IMR-90 (cell line): ENCODE results near the gene GALNT4. TPM values are rescaled to one million over a fixed set of nuclear protein-coding genes. Genes with fewer than 3 reads are reported as not detected.

Experiments
- ATAC-seq: fragments of 200-7000 bp; cut with Tn5 transposase; 2 replicates; pipeline ENCODE4 v1.9.1; 2020; ENCODE audit warnings: low read depth, mild to moderate bottlenecking, moderate library complexity
- BruUV-seq: library from RNA; stranded (reverse); fragments of 400-500 nt; replicated peaks from 2 replicates; lab custom pipeline; 2021; lab: Mats Ljungman, UMichigan
- CTCF ChIA-PET: fragments of 300-600 bp; formaldehyde crosslinking; extraction: SDS; loops from one replicate; lab custom pipeline; 2021; ENCODE audit warnings: antibody characterized with exemption; lab: Yijun Ruan, JAX
- POLR2A ChIA-PET: fragments of 300-600 bp; sonication (Branson Sonifier 250); formaldehyde crosslinking; loops from one replicate; lab custom pipeline; 2022; ENCODE audit warnings: antibody characterized with exemption; ENCODE audit not compliant: unreplicated experiment; lab: Charles Lee
- DNase-seq: peaks from one replicate; pipeline ENCODE4 v3.0.0; 2013
- H2AFZ ChIP-seq: replicated peaks from 2 replicates; pipeline ENCODE3; 2013; ENCODE audit warnings: low read length, mild to moderate bottlenecking; ENCODE audit not compliant: poor library complexity
- H2AK5ac ChIP-seq: 2 replicates; pipeline ENCODE4 v1.6.1; 2013; ENCODE audit warnings: low read depth, low read length, inconsistent platforms
- H2AK9ac ChIP-seq: replicated peaks from 2 replicates; pipeline ENCODE3; 2013; ENCODE audit warnings: mild to moderate bottlenecking, low read depth, low read length, moderate library complexity; ENCODE audit not compliant: poor library complexity
- H2BK120ac ChIP-seq: 2 replicates; pipeline ENCODE4 v1.6.1; 2013; ENCODE audit warnings: low read depth, low read length, inconsistent platforms
- H2BK15ac ChIP-seq: 3 replicates; pipeline ENCODE4 v1.6.1; 2013; ENCODE audit warnings: low read depth, low read length, inconsistent platforms
- H2BK20ac ChIP-seq: 2 replicates; pipeline ENCODE4 v1.6.1; 2013; ENCODE audit warnings: low read depth, mild to moderate bottlenecking, inconsistent platforms, low read length, moderate library complexity
- H2BK5ac ChIP-seq: 2 replicates; pipeline ENCODE4 v1.6.1; 2013; ENCODE audit warnings: mild to moderate bottlenecking, low read depth, low read length, inconsistent platforms; ENCODE audit not compliant: poor library complexity, severe bottlenecking
- H3K14ac ChIP-seq: replicated peaks from 2 replicates; pipeline ENCODE4 v1.6.1; 2013; ENCODE audit warnings: low read depth, low read length, inconsistent platforms
- H3K18ac ChIP-seq: 2 replicates; pipeline ENCODE4 v1.6.1; 2013; ENCODE audit warnings: low read depth, low read length, control low read depth
- H3K23ac ChIP-seq: 2 replicates; pipeline ENCODE4 v1.6.1; 2013; ENCODE audit warnings: low read depth, low read length, inconsistent platforms
- H3K27ac ChIP-seq: 2 replicates; pipeline ENCODE4 v1.5.1; 2013; ENCODE audit warnings: mild to moderate bottlenecking, control low read depth, low read length; ENCODE audit not compliant: insufficient read depth
- H3K27me3 ChIP-seq: 2 replicates; pipeline ENCODE4 v1.6.1; 2013; ENCODE audit warnings: low read length; ENCODE audit not compliant: control insufficient read depth, insufficient read depth
- H3K36me3 ChIP-seq: 2 replicates; pipeline ENCODE4 v1.6.1; 2013; ENCODE audit warnings: low read length, mixed read lengths; ENCODE audit not compliant: control insufficient read depth, insufficient read depth
- H3K4ac ChIP-seq: 2 replicates; pipeline ENCODE4 v1.6.1; 2013; ENCODE audit warnings: low read depth, low read length, inconsistent platforms
- H3K4me1 ChIP-seq: 2 replicates; pipeline ENCODE4 v1.6.1; 2013; ENCODE audit warnings: low read length, mixed read lengths; ENCODE audit not compliant: control insufficient read depth, insufficient read depth
- H3K4me2 ChIP-seq: 2 replicates; pipeline ENCODE4 v1.6.1; 2013; ENCODE audit warnings: low read depth, mild to moderate bottlenecking, control low read depth, low read length, moderate library complexity
- H3K4me3 ChIP-seq: 2 replicates; pipeline ENCODE4 v1.5.1; 2013; ENCODE audit warnings: low read depth, mild to moderate bottlenecking, control low read depth, low read length, moderate library complexity; ENCODE audit not compliant: insufficient read depth
- H3K56ac ChIP-seq: 2 replicates; pipeline ENCODE4 v1.6.1; 2013; ENCODE audit warnings: low read length, inconsistent platforms; ENCODE audit not compliant: insufficient read depth; ENCODE audit errors: extremely low read depth
- H3K79me1 ChIP-seq, 2 experiments: 2 replicates each; pipeline ENCODE4 v1.6.1; 2013; ENCODE audit warnings: low read length in 2 of 2, inconsistent platforms in 1 of 2, low read depth in 1 of 2
- H3K9ac ChIP-seq: 2 replicates; pipeline ENCODE4 v1.6.1; 2013; ENCODE audit warnings: low read depth, low read length, control low read depth
- H3K9me1 ChIP-seq: 2 replicates; pipeline ENCODE4 v1.6.1; 2013; ENCODE audit warnings: low read length, inconsistent platforms; ENCODE audit not compliant: insufficient read depth
- H3K9me3 ChIP-seq: 2 replicates; pipeline ENCODE4 v1.6.1; 2013; ENCODE audit warnings: low read length; ENCODE audit not compliant: control insufficient read depth, insufficient read depth
- H4K20me1 ChIP-seq: 2 replicates; pipeline ENCODE4 v1.6.1; 2013; ENCODE audit warnings: low read length, inconsistent platforms; ENCODE audit not compliant: insufficient read depth
- H4K5ac ChIP-seq: 2 replicates; pipeline ENCODE4 v1.6.1; 2013; ENCODE audit warnings: mild to moderate bottlenecking, low read depth, low read length, control low read depth
- H4K8ac ChIP-seq, 2 experiments: 2 replicates each; pipeline ENCODE4 v1.6.1; 2013; ENCODE audit warnings: low read depth in 2 of 2, low read length in 2 of 2, control low read depth in 1 of 2, inconsistent platforms in 1 of 2
- H4K91ac ChIP-seq: 2 replicates; pipeline ENCODE4 v1.6.1; 2013; ENCODE audit warnings: low read depth, low read length, inconsistent platforms; ENCODE audit not compliant: insufficient read depth
- POLR2A ChIP-seq: IDR thresholded peaks from 2 replicates; pipeline ENCODE4 v1.6.1; 2012; ENCODE audit warnings: mild to moderate bottlenecking, low read depth, low read length
- RAD21 ChIP-seq: IDR thresholded peaks from 2 replicates; pipeline ENCODE4 v1.6.1; 2012; ENCODE audit warnings: low read length, improper control_type of control experiment
- dilution Hi-C: fragments of 300-500 bp; cut with HindIII; formaldehyde crosslinking; loops from one replicate; pipeline ENCODE4 v1.14.3; 2018; ENCODE audit warnings: low sequenced_read_pairs; ENCODE audit not compliant: unreplicated experiment
- in situ Hi-C: fragments of 300-500 bp; cut with MboI; formaldehyde crosslinking; loops from 3 replicates; pipeline ENCODE4 v1.14.3; 2019; ENCODE audit warnings: low sequenced_read_pairs, inconsistent platforms, mixed read lengths
- intact Hi-C: fragments of 100-400 bp; cut with micrococcal nuclease; formaldehyde crosslinking; loops from 2 replicates; pipeline ENCODE4 v1.10.0; 2022
- polyA plus RNA-seq, 3 experiments: library from polyadenylated mRNA; depleted of rRNA; stranded (reverse); fragments of >200 nt; gene quantifications; 2 replicates each; pipeline ENCODE4 v1.2.3, GENCODE V29; 2012; ENCODE audit warnings: low replicate concordance in 1 of 3
- total RNA-seq: library from RNA; depleted of rRNA; stranded (reverse); fragments of >200 nt; gene quantifications from 2 replicates; pipeline ENCODE4 v1.2.3, GENCODE V29; 2012
- TF ChIP-seq, protein P1 (sequence below): fragments of 150-350 bp; IDR thresholded peaks from 2 replicates; pipeline ENCODE4 v1.6.1; 2017; ENCODE audit warnings: mild to moderate bottlenecking, antibody characterized with exemption, low read length, low read depth

The GALNT4 gene
- total and polyA plus RNA-seq, 2 of the 4 experiments (the other 2 are of a cell fraction): 2.6 to 9.0 TPM

DNA sequence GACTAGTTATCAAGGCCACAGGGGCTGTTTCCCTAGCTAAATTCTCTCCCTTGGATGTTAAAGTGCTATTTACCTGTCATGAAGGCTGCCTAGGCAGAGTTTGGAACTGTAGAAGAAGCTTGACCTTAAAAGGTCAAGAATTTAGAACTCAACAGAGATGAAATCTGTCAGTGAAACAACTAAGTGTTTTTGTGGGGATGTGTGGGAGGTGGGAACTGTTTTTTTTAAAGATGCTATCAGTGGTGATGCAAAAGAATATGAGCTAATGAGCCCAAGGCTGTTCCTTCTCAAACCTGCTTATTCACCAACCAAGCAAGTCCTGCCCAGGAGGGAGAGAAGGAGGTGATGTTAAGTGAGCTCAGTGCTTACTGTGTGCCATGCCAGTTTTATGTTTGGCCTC lies 42.0 kb upstream of the GALNT4 start:
- in situ Hi-C loops (no loop called here), intact Hi-C loops (no loop called here), dilution Hi-C loops (no loop called here)
- ChIA-PET POLR2A (interaction anchor here (0.6 kb wide), 1 partner anchor 27 kb away, joined by 3 read pairs; no protein-coding TSS in a partner anchor), CTCF (no interaction called here)
- no peak overlapping the region for H3K4ac ChIP-seq
- no peak overlapping the region for H3K27ac ChIP-seq
- H3K9ac ChIP-seq: no peak overlapping the region
- DNase-seq (peak; percentile 56), ATAC-seq (no peak)
- H3K27me3 ChIP-seq: no peaks in the 10 kb centered on the region
- no peak overlapping the region for H2BK20ac ChIP-seq
- H3K23ac ChIP-seq: no peak overlapping the region
- peaks cover 3% of the 10 kb centered on the region for H3K4me1 ChIP-seq
- no peak overlapping the region for H3K4me2 ChIP-seq
- H2AFZ ChIP-seq: no peak overlapping the region
- no peak overlapping the region for H2AK5ac ChIP-seq
- H4K91ac ChIP-seq: no peak overlapping the region
- H3K9me3 ChIP-seq: no peaks in the 10 kb centered on the region
- no peak overlapping the region for H3K14ac ChIP-seq
- no peaks in the 10 kb centered on the region for H3K36me3 ChIP-seq
- no peak overlapping the region for H3K4me3 ChIP-seq
- no peak overlapping the region for H2BK120ac ChIP-seq
- H3K9me1 ChIP-seq: no peaks in the 10 kb centered on the region
- no peak overlapping the region for H3K56ac ChIP-seq
- no peak overlapping the region for H2AK9ac ChIP-seq
- no peak overlapping the region for H2BK15ac ChIP-seq
- H4K20me1 ChIP-seq: no peaks in the 10 kb centered on the region
- no peak overlapping the region for H2BK5ac ChIP-seq
- no peak overlapping the region for H4K8ac ChIP-seq
- no peaks in the 10 kb centered on the region for H3K79me1 ChIP-seq
- H4K5ac ChIP-seq: no peak overlapping the region
- BruUV-seq: no TSS peak
- H3K18ac ChIP-seq: no peak overlapping the region
- no peak for TF ChIP-seq POLR2A
- TF ChIP-seq, protein P1, sequence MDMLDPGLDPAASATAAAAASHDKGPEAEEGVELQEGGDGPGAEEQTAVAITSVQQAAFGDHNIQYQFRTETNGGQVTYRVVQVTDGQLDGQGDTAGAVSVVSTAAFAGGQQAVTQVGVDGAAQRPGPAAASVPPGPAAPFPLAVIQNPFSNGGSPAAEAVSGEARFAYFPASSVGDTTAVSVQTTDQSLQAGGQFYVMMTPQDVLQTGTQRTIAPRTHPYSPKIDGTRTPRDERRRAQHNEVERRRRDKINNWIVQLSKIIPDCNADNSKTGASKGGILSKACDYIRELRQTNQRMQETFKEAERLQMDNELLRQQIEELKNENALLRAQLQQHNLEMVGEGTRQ: no peak
- no peak for TF ChIP-seq RAD21
